GM10847 (cell line): ENCODE data around the gene PRUNE1.

ENCODE experiments used
- POLR2A ChIP-seq: IDR thresholded peaks from 2 replicates; pipeline ENCODE4 v1.6.1; 2011; ENCODE audit not compliant: insufficient read length; ENCODE audit errors: extremely low read depth

PRUNE1 gene

DNA sequence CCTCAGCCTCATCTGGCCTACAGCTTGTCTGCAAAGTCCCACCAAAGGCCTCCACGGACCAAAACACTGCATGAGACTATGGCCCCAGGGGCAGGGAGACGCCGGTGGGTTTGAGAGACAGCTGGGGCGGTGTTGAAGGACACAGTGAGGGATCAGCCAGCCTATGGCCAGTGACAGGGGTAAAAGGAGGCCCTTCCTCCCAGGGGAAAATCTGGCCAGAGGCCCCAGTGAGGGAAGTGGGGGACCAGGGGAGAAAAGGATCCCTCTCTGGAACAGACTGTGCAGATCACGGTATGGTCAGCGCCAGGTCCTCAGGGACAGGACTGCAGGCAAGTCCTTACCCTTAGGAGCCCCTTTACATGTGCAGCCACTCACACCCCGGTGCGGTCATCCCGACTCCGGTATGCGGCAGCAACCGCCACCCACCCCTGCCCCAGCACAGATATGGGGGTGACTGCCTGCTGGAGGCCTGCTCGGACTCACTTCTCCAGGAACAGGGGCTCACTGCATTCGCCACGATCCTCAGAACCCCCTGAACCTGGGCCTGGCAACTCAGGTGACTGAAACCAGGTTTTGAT is 34.9 kb upstream of the PRUNE1 start:
- no peak for TF ChIP-seq POLR2A

DNA sequence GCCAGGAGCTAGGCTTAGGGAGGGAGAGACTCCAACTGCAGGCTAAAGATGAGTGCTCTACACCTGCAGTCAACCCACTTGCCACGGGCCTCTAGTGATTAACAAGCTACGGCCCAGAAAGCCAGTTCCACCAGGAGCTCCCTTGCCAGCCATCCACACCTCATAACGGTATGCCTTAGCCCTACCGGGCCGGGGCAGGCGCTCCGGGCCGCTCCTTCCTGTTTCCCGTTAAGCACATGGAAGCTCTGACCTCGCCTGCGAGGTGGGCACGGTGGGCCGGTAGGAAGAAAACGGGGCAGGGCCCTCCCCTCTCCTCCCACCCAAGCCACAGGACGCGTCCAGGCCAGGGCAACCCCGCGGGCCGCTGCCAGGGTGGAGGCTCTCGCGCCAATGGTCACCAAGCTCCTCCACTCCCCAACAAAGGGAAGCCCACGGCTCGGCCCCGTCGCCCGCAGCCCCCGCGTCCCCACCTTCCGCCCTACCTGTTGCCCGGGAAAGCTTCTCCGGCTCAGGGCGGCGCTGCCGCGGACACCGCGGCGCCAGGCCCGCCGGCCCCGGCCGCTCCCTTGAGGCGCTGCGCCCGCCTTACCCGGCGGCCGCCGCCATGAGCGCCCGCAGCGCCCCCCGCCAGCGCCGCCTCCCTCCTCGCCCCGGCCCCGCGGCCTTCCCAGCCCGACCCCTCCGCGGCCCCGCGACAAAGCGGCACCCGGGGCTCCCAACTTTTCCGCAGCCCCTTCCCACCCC is 34.2 kb upstream of the PRUNE1 start:
- no peak for TF ChIP-seq POLR2A

DNA sequence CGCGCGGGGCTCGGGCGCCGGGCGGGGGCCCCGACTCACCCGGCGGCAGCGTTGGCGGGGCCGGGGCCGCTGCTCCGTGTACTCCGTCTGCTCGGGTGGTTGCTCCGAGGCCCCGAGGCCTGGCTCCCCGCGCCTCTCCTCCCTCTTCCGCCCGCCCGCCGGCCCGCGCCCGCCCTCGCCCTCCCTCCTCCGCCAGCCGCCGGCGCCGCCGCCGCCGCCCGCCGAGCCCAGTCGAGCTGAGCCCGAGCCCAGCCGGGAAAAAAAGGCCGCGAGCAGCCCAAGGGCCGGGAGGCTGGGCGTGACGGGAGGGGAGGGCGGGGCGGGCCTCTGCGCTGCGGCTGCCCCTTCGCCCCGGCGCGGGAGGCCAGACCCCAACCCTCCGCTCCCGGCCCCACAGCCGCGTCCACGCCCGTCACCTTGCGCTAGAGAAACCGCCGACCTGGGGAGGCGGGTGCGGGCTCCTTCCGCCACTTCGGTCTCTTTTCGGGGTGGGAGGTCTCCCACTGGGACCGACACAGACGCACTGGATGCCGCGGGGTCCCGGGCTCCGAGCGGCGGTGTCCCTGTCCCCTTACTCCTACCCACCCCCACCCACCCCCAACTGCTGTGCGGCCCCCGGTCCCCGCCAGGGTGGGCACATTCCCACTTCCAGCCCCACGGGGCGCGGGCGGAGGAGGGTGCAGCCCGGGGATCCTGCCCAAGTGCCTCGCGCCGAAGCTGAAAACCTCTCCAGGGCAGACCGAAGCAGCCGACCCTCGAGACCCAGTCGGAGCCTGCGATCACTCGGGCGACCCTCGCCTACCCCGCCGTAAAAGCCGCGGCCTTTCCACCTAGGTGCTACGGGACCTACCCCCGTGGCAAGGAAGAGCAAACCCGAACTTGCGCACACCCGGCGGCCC is 33.4 kb upstream of the PRUNE1 start, which contains the start of gene CERS2:
Gene CERS2, minus strand, starts transcription at position 256 of the 899 bp plus-strand sequence. CDS start 5,745 bp downstream, outside the sequence.
- peak; percentile 45 for TF ChIP-seq POLR2A

DNA sequence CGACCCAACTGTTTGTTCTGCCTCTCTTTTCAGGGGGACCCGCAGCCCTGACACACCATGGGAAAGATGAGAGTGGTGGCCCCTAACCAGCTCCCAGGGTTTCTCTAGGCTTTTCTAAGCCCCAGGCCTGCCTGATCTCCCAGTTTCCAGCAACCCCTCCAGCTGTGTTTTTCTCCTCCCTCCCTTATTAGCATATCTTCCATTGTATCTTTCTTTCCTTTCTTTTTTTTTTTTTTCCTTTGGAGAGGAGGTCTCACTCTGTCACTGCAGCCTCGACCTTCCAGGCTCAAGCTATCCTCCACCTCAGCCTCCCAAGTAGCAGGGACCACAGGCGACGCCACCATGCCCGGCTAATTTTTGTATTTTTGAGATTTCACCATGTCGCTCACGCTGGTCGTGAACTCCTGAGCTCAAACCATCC is 31.8 kb upstream of the PRUNE1 start:
- no peak for TF ChIP-seq POLR2A

DNA sequence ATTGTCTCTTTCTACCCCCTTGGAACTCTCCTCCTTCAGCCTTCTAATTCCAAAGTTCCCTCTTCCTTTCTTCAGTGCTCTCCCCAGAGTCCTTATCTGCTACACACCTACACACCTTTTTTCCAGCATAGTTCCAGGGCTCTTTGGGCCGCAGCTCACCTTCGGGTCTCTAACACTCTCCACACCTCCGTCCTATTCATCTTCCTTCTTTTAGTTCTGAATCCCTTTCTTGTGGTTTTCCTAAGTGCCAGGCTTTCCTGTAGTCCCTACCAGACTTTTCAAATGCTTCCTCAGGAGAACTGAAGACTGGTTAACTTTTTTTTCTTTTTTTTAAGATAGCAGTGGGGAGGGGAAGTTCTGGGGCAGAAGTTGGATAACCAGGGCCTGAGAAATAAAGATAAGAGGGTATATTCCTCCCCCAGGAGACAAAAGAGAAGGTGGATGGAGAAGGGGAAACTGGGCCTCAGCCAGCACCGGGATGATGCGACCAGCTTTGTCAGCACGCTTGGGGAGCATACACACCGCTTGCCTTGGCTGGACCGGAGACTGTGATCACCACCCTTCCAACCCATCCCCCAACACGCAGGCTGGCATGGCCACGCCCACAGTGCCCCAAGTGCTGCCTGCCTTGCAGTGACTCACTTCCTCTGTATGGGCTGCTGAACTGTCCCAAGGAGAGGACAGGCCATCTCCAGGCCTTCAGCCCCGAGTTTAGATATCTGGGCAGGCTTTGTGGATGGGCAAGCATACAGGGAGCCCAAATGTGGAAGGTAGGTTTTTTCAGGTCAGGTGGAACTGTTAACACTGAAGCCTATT is 31.2 kb upstream of the PRUNE1 start:
- no peak for TF ChIP-seq POLR2A

DNA sequence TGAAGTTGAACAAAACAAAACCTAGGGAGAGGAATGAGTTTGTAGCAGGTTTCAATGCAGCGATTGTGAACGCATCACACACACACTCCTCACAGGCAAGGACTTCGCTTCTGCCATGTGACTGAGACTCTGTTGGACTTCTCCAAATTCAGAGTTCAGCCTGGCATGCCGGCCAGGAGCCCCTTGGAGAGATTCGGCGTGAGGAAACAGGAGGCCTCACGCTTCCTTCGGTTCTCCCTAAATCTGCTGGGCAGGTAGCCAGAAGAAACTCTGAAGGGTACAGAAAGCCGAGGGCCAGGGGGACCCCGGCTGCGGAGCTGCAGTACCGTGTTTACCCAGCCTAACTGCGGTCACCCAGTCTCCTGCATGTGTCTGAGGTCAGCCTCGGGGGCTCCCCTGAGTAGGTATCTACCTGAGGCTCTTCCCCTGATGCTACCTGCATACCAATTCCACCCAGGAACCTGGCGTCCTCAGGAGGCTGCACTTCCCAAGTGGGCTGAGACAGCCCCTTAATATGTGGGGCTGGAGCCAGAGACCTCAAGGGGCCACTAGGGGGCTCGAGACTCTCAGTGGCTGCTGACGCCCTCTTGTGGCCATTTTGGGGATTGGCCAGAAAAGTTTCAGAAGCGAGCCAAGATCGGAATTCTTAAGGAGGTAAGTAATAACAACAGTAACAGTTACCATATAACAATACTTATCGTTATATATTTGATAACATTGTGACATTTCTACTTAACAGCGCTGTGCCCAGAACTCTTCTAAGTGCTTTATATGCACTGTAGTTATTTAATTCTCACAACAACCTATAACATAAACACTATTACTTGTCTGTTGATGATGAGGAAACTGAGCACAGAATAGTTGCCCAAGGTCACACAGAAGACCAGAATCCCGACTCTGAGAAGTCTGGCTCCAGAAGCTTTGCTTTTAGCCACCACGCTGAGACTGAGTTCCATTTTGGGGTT is 28.9 kb upstream of the PRUNE1 start:
- no peak for TF ChIP-seq POLR2A

DNA sequence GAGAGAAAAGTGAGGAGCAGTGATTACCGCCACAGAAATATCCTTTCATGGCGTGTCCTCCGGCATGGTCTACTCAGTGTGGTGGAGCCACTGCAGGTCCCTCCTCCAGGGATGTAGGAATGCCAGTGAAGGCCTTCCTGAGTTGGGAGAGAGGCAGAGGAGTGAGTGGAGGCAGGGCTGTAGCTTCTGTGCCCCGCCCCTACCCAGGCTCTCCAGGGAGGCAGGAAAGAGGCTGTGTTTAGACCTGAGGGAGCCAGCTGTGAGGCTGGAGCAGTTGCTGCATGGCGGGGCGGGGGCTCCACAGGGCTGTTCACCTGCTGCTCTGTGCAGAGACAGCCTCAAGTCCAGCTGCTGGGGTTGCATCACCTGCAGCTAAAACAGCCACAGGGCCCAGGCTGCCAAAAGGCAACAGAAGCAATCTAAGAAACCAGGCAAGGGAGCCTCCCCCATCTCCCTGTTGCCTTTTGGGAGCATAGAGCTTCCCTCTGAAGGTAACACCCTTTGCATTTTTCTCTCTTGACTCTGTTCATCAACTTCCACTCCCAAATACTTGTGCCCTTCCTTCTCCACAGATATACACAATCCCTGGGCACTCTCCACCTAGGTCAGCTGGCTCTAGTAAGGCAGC is 27.0 kb upstream of the PRUNE1 start:
- no peak for TF ChIP-seq POLR2A

DNA sequence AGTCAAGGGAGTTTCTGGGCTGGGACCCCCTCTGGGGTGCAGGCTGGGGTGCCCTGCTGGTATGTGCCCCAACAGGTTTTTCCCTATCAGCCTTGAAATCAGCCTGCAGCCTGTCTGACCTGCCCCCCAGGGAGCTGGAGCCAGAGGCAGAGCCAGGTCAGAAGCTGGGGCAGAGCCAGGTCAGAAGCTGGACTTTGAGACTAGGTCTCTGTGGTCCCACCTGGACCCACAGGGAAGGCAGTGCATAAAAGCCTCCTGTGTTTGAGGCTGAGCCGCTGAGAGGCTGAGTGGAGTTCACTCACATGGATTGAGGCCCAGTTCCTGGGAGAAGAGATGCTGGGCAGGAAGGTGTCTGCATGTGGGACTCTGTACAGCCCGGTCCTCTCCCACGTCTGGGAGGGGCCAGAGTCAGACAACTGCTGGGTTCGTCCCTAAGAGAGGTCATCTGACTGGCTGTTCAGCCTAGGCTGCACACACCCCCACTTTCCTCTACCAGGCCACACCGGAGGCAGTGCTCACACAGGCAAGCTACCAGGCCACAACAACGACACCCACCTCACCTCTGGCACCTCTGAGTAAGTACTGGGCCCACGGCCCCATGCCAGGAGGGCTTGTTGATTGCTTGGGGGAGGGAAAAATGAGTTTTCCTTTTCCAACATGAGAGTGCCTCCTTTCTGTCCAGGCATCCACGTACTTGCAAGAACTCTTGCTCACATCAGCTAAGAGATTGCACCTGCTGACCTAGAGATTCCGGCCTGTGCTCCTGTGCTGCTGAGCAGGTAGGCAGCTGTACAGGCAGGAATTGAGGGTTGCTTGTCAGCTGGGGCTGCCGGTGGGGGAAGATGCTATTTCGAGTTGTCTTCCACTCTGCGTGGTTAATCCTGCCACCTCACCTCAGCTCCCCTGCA is 26.2 kb upstream of the PRUNE1 start, which contains the start of gene ANXA9:
Gene ANXA9, plus strand, starts transcription at position 488 of the 908 bp plus-strand sequence. CDS start 814 bp downstream, outside the sequence.
- no peak for TF ChIP-seq POLR2A

DNA sequence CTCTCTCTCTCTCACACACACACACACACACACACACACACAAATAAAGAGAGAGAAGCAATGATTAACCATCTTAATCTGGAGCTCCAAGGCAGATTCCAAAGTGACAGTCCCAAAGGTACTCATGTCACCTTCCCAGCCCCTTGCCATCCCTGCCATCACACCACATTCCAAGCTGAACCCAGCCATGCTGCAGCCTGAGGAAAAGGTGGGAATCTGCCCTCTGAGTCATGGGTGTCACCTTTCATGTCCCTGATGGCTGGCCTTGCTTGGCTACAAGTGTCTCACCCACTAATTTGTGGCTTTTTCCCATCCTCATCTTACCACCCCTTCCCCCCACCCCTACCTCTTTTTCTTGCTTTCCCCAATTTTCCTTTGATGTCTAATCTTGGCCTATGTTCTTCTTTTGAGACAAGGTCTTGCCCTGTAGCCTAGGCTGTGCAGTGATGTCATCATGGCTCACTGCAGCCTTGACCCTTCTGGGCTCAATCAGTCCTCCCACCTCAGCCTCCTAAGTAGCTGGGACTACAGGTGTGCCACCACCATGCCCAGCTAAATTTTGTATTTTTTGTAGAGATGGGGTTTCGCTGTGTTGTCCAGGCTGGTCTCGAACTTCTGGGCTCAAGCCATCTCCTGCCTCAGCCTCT is 22.9 kb upstream of the PRUNE1 start:
- no peak for TF ChIP-seq POLR2A

DNA sequence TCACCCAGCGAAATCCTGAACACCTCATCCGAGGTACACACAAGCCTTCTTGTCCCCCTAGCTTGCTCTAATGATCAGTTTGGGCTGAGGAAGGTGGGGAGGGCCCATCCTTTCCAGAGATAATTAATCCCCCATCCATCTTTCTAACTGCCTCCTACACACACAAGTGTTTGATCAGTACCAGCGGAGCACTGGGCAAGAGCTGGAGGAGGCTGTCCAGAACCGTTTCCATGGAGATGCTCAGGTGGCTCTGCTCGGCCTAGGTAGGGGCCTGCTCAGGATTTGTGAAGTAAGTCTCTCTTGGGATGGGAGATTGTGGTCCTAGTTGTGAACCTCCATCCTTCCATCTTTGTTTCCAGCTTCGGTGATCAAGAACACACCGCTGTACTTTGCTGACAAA is 20.3 kb upstream of the PRUNE1 start:
- no peak for TF ChIP-seq POLR2A

DNA sequence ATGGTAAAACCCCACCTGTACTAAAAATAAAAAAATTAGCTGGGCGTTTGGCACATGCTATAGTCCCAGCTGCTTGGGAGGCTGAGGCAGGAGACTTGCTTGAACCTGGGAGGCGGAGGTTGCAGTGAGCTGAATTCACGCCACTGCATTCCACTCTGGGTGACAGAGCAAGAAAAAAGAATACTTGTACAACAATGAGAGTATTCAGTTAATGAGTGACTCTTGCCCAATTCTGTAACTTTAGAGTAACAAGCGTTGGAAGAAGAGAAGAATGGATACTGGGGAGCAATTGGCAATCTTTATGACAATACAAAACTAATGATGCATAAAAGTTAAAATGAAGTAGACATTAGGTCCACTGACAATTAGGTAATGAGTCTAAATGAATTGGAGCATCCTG is 15.6 kb upstream of the PRUNE1 start:
- no peak for TF ChIP-seq POLR2A

DNA sequence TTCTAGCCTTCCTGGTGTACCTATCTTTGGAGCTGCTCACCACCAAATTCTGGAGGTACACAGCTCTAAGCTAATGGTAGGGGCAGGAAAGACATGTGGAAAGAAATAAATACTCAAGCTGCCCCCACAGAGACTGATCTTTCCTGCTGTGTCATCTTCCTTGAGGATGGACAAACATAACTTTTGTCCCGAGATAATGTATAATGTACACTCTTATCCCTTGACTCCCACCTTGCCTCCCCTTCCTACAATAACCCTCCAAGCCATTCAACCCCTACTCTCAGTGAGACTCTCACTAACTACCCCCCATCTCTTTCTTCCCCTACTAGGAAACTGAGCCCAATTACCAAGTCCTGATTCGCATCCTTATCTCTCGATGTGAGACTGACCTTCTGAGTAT is 14.0 kb upstream of the PRUNE1 start:
- no peak for TF ChIP-seq POLR2A
